Lower leg skin (tissue), 3 donors: ENCODE results near the gene DSCAML1.

Experiments
- POLR2A ChIP-seq, 2 donors: fragments of 450-650 bp; IDR thresholded peaks; one replicate each; pipeline ENCODE4 v1.6.1; 2016 to 2017; ENCODE audit warnings: antibody characterized with exemption in 2 of 2, mild to moderate bottlenecking in 1 of 2, moderate library complexity in 1 of 2
- TF ChIP-seq, protein P1 (sequence below), 3 donors: fragments of 450-650 bp; IDR thresholded peaks; one replicate each; pipeline ENCODE4 v1.5.1; 2016; ENCODE audit warnings: antibody characterized with exemption in 3 of 3, mild to moderate bottlenecking in 3 of 3, moderate library complexity in 2 of 3

DNA sequence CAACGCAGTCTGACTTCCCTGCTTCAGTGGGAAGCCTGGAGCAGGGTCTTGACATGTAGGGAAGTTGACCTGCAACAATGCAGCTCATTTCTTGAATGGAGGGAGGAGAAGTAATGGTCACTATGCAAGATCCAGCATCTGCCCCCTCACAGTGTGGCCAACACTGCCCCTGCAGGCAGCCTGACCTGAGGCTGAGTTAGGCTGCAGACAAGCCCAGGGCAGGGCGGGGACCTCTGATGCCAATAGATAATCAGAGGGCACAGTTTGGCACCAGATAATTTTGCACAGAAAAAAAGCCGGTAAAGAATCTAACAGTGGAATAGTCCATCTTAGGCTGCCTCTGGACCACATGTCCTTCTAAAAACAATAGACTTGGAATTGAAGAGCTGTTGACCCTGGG is 182.3 kb downstream of the DSCAML1 start:
- TF ChIP-seq POLR2A (IDR thresholded peaks at IDR 0.05): no peak
- TF ChIP-seq, protein P1, sequence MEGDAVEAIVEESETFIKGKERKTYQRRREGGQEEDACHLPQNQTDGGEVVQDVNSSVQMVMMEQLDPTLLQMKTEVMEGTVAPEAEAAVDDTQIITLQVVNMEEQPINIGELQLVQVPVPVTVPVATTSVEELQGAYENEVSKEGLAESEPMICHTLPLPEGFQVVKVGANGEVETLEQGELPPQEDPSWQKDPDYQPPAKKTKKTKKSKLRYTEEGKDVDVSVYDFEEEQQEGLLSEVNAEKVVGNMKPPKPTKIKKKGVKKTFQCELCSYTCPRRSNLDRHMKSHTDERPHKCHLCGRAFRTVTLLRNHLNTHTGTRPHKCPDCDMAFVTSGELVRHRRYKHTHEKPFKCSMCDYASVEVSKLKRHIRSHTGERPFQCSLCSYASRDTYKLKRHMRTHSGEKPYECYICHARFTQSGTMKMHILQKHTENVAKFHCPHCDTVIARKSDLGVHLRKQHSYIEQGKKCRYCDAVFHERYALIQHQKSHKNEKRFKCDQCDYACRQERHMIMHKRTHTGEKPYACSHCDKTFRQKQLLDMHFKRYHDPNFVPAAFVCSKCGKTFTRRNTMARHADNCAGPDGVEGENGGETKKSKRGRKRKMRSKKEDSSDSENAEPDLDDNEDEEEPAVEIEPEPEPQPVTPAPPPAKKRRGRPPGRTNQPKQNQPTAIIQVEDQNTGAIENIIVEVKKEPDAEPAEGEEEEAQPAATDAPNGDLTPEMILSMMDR (IDR thresholded peaks at IDR 0.05): no peak
